ENCODE measurements around the gene CCDC93. TPM values are rescaled to one million over a fixed set of nuclear protein-coding genes. Genes with fewer than 3 reads are reported as not detected.

The CCDC93 gene
- total and polyA plus RNA-seq, 2 experiments from 2014 or later = 12.8 to 15.9 TPM

- Histone ChIP-seq H3K36me3 (ENCODE audit: low read depth) (no peaks in the 10 kb centered on the region), H4K20me1 (ENCODE audit: insufficient read depth) (no peaks in the 10 kb centered on the region), H3K9ac (no peak overlapping the region), H3K27ac (no peak overlapping the region), H3K9me2 (ENCODE audit: insufficient read depth) (no peaks in the 10 kb centered on the region), H3K4me2 (ENCODE audit: unreplicated experiment) (no peak overlapping the region), H3K27me3 (replicated peaks; ENCODE audit: insufficient read depth) (no peaks in the 10 kb centered on the region), H3K4me1 (ENCODE audit: insufficient read depth) (peaks cover 17% of the 10 kb centered on the region), H2AFZ (no peak overlapping the region), H3K9me3 (ENCODE audit: low read depth) (no peaks in the 10 kb centered on the region), H3K4me3 (no peak overlapping the region), H3K79me2 (ENCODE audit: insufficient read depth) (no peaks in the 10 kb centered on the region), H3F3A (ENCODE audit: insufficient read depth) (peaks cover 4% of the 10 kb centered on the region)
- 89 to 94% methylated on average over 2 of the region's 2 CpGs for WGBS, 2 experiments (ENCODE audit: low coverage in 1 of 2, low lambda C conversion rate in 2 of 2, missing lambda C conversion rate in 2 of 2)
- TF ChIP-seq EZH2phosphoT487 (IDR thresholded peaks at IDR 0.05; ENCODE audit: insufficient read depth, low read depth) = no peak
- TF ChIP-seq EZH2 (IDR thresholded peaks at IDR 0.05; ENCODE audit: insufficient read depth, poor library complexity, severe bottlenecking) = no peak
- no peak for DNase-seq
- in situ Hi-C loops (cut with MboI) = no loop called here
These were observed 38.6 kb upstream of the CCDC93 start for GRCh38 chr2:118052474-118052873.

DNA sequence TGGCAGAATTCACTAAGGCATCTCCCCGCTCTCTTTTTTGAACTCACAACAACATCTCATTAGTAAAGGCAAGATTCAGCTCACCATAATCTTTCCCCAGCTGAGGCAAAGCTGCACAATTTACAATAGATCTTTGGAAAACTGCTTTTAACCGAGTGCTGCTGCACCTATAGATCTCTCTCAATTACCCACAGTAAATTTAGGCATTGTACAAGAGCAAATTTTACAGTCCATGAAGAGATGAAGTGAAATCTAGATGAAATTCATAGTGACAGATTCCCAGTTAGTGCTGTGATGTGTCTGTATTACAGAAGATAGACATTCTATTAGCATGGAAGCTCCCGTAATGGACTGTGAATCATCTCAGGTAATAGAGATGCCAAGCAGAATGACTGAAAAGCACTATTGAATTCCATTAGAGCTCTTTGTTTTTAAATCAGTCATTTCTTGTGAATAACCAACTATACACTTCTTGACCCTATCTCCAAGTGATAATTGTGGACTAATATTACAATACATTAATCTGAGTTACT, 38.0 kb upstream of the CCDC93 start:
- no peak for TF ChIP-seq EZH2 (IDR thresholded peaks at IDR 0.05; ENCODE audit: insufficient read depth, poor library complexity, severe bottlenecking)
- no peak for TF ChIP-seq EZH2phosphoT487 (IDR thresholded peaks at IDR 0.05; ENCODE audit: insufficient read depth, low read depth)

DNA sequence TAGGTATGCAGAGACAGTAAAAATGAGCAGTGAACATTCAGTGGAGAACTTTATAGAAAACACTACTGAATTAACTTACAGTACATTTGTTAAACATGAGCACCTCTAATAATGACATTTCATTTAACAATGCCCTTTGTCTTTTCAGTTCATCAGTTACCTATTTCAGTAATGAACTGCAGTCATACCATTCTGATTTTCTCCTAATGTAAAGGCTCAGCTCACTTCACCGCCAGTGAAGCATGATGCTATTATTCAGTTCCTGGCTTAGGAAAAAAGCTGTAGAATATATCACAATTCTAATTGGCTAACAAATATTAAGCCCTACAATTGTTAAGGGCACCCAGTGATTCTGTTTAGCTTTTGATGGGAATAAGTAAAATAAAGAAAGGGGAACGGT, 37.1 kb upstream of the CCDC93 start:
- H3K9ac ChIP-seq = no peak overlapping the region
- no peak overlapping the region for H2AFZ ChIP-seq
- H3F3A ChIP-seq (ENCODE audit: insufficient read depth) = peaks cover 12% of the 10 kb centered on the region
- no peaks in the 10 kb centered on the region for H3K9me3 ChIP-seq (ENCODE audit: low read depth)
- no peak overlapping the region for H3K27ac ChIP-seq
- in situ Hi-C loops (cut with MboI) = no loop called here
- H3K4me2 ChIP-seq (ENCODE audit: unreplicated experiment) = no peak overlapping the region
- H3K27me3 ChIP-seq (replicated peaks; ENCODE audit: insufficient read depth) = no peaks in the 10 kb centered on the region
- peaks cover 25% of the 10 kb centered on the region for H3K4me1 ChIP-seq (ENCODE audit: insufficient read depth)
- H3K36me3 ChIP-seq (ENCODE audit: low read depth) = no peaks in the 10 kb centered on the region
- TF ChIP-seq EZH2phosphoT487 (IDR thresholded peaks at IDR 0.05; ENCODE audit: insufficient read depth, low read depth) (no peak), EZH2 (IDR thresholded peaks at IDR 0.05; ENCODE audit: insufficient read depth, poor library complexity, severe bottlenecking) (no peak)
- no peak overlapping the region for H3K4me3 ChIP-seq
- H3K79me2 ChIP-seq (ENCODE audit: insufficient read depth) = no peaks in the 10 kb centered on the region
- H3K9me2 ChIP-seq (ENCODE audit: insufficient read depth) = no peaks in the 10 kb centered on the region
- no peaks in the 10 kb centered on the region for H4K20me1 ChIP-seq (ENCODE audit: insufficient read depth)
- 85 to 92% methylated on average over 2 of the region's 2 CpGs for WGBS, 2 experiments (ENCODE audit: low coverage in 1 of 2, low lambda C conversion rate in 2 of 2, missing lambda C conversion rate in 2 of 2)
- no peak for DNase-seq

More for the DNA sequence above, 38.0 kb upstream of the CCDC93 start:
- Histone ChIP-seq H3K27me3 (replicated peaks; ENCODE audit: insufficient read depth) (no peaks in the 10 kb centered on the region), H3K27ac (no peak overlapping the region), H3K4me3 (no peak overlapping the region), H4K20me1 (ENCODE audit: insufficient read depth) (no peaks in the 10 kb centered on the region), H3F3A (ENCODE audit: insufficient read depth) (peaks cover 10% of the 10 kb centered on the region), H3K4me1 (ENCODE audit: insufficient read depth) (peaks cover 23% of the 10 kb centered on the region), H3K9me3 (ENCODE audit: low read depth) (no peaks in the 10 kb centered on the region), H3K9ac (no peak overlapping the region), H3K79me2 (ENCODE audit: insufficient read depth) (no peaks in the 10 kb centered on the region), H3K4me2 (ENCODE audit: unreplicated experiment) (no peak overlapping the region), H2AFZ (no peak overlapping the region), H3K9me2 (ENCODE audit: insufficient read depth) (no peaks in the 10 kb centered on the region), H3K36me3 (ENCODE audit: low read depth) (no peaks in the 10 kb centered on the region)
- 91 to 93% methylated on average over 3 of the region's 3 CpGs for WGBS, 2 experiments (ENCODE audit: low coverage in 1 of 2, low lambda C conversion rate in 2 of 2, missing lambda C conversion rate in 2 of 2)
- in situ Hi-C loops (cut with MboI) = no loop called here
- DNase-seq = no peak

GRCh38 chr2:118050386-118050785, 36.5 kb upstream of the CCDC93 start:
- Histone ChIP-seq H4K20me1 (ENCODE audit: insufficient read depth) (no peaks in the 10 kb centered on the region), H3K27ac (no peak overlapping the region), H3K4me3 (no peak overlapping the region), H3F3A (ENCODE audit: insufficient read depth) (peaks cover 12% of the 10 kb centered on the region), H3K36me3 (ENCODE audit: low read depth) (no peaks in the 10 kb centered on the region), H3K9ac (no peak overlapping the region), H3K79me2 (ENCODE audit: insufficient read depth) (no peaks in the 10 kb centered on the region), H3K9me3 (ENCODE audit: low read depth) (no peaks in the 10 kb centered on the region), H3K4me2 (ENCODE audit: unreplicated experiment) (no peak overlapping the region), H2AFZ (no peak overlapping the region), H3K27me3 (replicated peaks; ENCODE audit: insufficient read depth) (no peaks in the 10 kb centered on the region), H3K9me2 (ENCODE audit: insufficient read depth) (no peaks in the 10 kb centered on the region), H3K4me1 (ENCODE audit: insufficient read depth) (peaks cover 25% of the 10 kb centered on the region)
- 41 to 44% methylated on average over 3 of the region's 3 CpGs for WGBS, 2 experiments (ENCODE audit: low coverage in 1 of 2, low lambda C conversion rate in 2 of 2, missing lambda C conversion rate in 2 of 2)
- peak; percentile 44 for DNase-seq
- in situ Hi-C loops (cut with MboI) = no loop called here
- TF ChIP-seq EZH2phosphoT487 (IDR thresholded peaks at IDR 0.05; ENCODE audit: insufficient read depth, low read depth) (no peak), EZH2 (IDR thresholded peaks at IDR 0.05; ENCODE audit: insufficient read depth, poor library complexity, severe bottlenecking) (no peak)

GRCh38 chr2:118049816-118050140, 35.9 kb upstream of the CCDC93 start:
- no peaks in the 10 kb centered on the region for H4K20me1 ChIP-seq (ENCODE audit: insufficient read depth)
- no peak overlapping the region for H2AFZ ChIP-seq
- in situ Hi-C loops (cut with MboI) = no loop called here
- TF ChIP-seq EZH2phosphoT487 (IDR thresholded peaks at IDR 0.05; ENCODE audit: insufficient read depth, low read depth) (no peak), EZH2 (IDR thresholded peaks at IDR 0.05; ENCODE audit: insufficient read depth, poor library complexity, severe bottlenecking) (no peak)
- no peaks in the 10 kb centered on the region for H3K79me2 ChIP-seq (ENCODE audit: insufficient read depth)
- no peak for DNase-seq
- no peaks in the 10 kb centered on the region for H3K9me2 ChIP-seq (ENCODE audit: insufficient read depth)
- no peaks in the 10 kb centered on the region for H3K27me3 ChIP-seq (replicated peaks; ENCODE audit: insufficient read depth)
- H3K27ac ChIP-seq = no peak overlapping the region
- H3K4me2 ChIP-seq (ENCODE audit: unreplicated experiment) = no peak overlapping the region
- no peaks in the 10 kb centered on the region for H3K36me3 ChIP-seq (ENCODE audit: low read depth)
- peaks cover 12% of the 10 kb centered on the region for H3F3A ChIP-seq (ENCODE audit: insufficient read depth)
- H3K9me3 ChIP-seq (ENCODE audit: low read depth) = no peaks in the 10 kb centered on the region
- no peak overlapping the region for H3K9ac ChIP-seq
- H3K4me1 ChIP-seq (ENCODE audit: insufficient read depth) = peaks cover 25% of the 10 kb centered on the region
- no peak overlapping the region for H3K4me3 ChIP-seq
